ENCODE data around the gene DUSP22. TPM values are rescaled to one million over a fixed set of nuclear protein-coding genes. Genes with fewer than 3 reads are reported as not detected.

The DUSP22 gene
- total RNA-seq, 1 experiment from 2014 or later: 18.6 TPM

GRCh38 chr6:350371-350770, 58.1 kb downstream of the DUSP22 start:
- Mint-ChIP-seq H3K27ac (ENCODE audit: unreplicated experiment) (no peak overlapping the region), H3K4me1 (ENCODE audit: low read depth, unreplicated experiment) (no peaks in the 10 kb centered on the region), H3K27me3 (ENCODE audit: insufficient read depth, unreplicated experiment) (peaks cover 3% of the 10 kb centered on the region), H3K36me3 (ENCODE audit: insufficient read depth, unreplicated experiment) (no peaks in the 10 kb centered on the region), H3K4me3 (ENCODE audit: unreplicated experiment) (no peak overlapping the region), H3K9me3 (ENCODE audit: unreplicated experiment) (no peaks in the 10 kb centered on the region)
- no peak for DNase-seq
- H3K9me3 ChIP-seq: no peaks in the 10 kb centered on the region
- TF ChIP-seq CTCF (IDR thresholded peaks at IDR 0.05; ENCODE audit: insufficient read depth in 1 of 2, low read depth in 1 of 2, low read length in 1 of 2, severe bottlenecking in 1 of 2, unreplicated experiment in 1 of 2): no peak
- no peaks in the 10 kb centered on the region for H3K4me1 ChIP-seq
- POLR2A ChIA-PET: no interaction called here
- intact Hi-C loops (cut with micrococcal nuclease; ENCODE audit: unreplicated experiment): no loop called here
- no peak overlapping the region for H3K4me3 ChIP-seq (ENCODE audit: low read depth, low read length)
- BruUV-seq (replicated peaks): no TSS peak
- H3K36me3 ChIP-seq (ENCODE audit: control insufficient read depth, insufficient read depth, low read length): no peaks in the 10 kb centered on the region
- no peaks in the 10 kb centered on the region for H3K27me3 ChIP-seq (replicated peaks; ENCODE audit: control insufficient read depth, insufficient read depth, low read length)
- CTCF ChIA-PET: no interaction called here

GRCh38 chr6:351011-351866, 59.0 kb downstream of the DUSP22 start:
- CTCF ChIA-PET: no interaction called here
- peaks cover 3% of the 10 kb centered on the region for H3K27me3 Mint-ChIP-seq (ENCODE audit: insufficient read depth, unreplicated experiment)
- POLR2A ChIA-PET: no interaction called here

GRCh38 chr6:351867-352289, 59.6 kb downstream of the DUSP22 start:
- H3K27ac Mint-ChIP-seq (ENCODE audit: unreplicated experiment): no peak overlapping the region
- Histone ChIP-seq H3K36me3 (ENCODE audit: control insufficient read depth, insufficient read depth, low read length) (no peaks in the 10 kb centered on the region), H3K4me1 (no peaks in the 10 kb centered on the region), H3K9me3 (no peaks in the 10 kb centered on the region), H3K4me3 (ENCODE audit: low read depth, low read length) (no peak overlapping the region), H3K27me3 (replicated peaks; ENCODE audit: control insufficient read depth, insufficient read depth, low read length) (no peaks in the 10 kb centered on the region)
- no peak for TF ChIP-seq CTCF (IDR thresholded peaks at IDR 0.05; ENCODE audit: insufficient read depth in 1 of 2, low read depth in 1 of 2, low read length in 1 of 2, severe bottlenecking in 1 of 2, unreplicated experiment in 1 of 2)
- H3K27me3 Mint-ChIP-seq (ENCODE audit: insufficient read depth, unreplicated experiment): peaks cover 3% of the 10 kb centered on the region
- no peak overlapping the region for H3K4me3 Mint-ChIP-seq (ENCODE audit: unreplicated experiment)
- no peaks in the 10 kb centered on the region for H3K9me3 Mint-ChIP-seq (ENCODE audit: unreplicated experiment)
- ChIA-PET POLR2A (no interaction called here), CTCF (no interaction called here)
- no peak for DNase-seq
- no TSS peak for BruUV-seq (replicated peaks)
- H3K36me3 Mint-ChIP-seq (ENCODE audit: insufficient read depth, unreplicated experiment): no peaks in the 10 kb centered on the region
- no peaks in the 10 kb centered on the region for H3K4me1 Mint-ChIP-seq (ENCODE audit: low read depth, unreplicated experiment)
- intact Hi-C loops (cut with micrococcal nuclease; ENCODE audit: unreplicated experiment): no loop called here

More at GRCh38 chr6:351011-351866, 59.0 kb downstream of the DUSP22 start:
- Histone ChIP-seq H3K27me3 (replicated peaks; ENCODE audit: control insufficient read depth, insufficient read depth, low read length) (no peaks in the 10 kb centered on the region), H3K36me3 (ENCODE audit: control insufficient read depth, insufficient read depth, low read length) (no peaks in the 10 kb centered on the region), H3K4me3 (ENCODE audit: low read depth, low read length) (no peak overlapping the region), H3K4me1 (no peaks in the 10 kb centered on the region), H3K9me3 (no peaks in the 10 kb centered on the region)
- Mint-ChIP-seq H3K4me1 (ENCODE audit: low read depth, unreplicated experiment) (no peaks in the 10 kb centered on the region), H3K9me3 (ENCODE audit: unreplicated experiment) (no peaks in the 10 kb centered on the region), H3K4me3 (ENCODE audit: unreplicated experiment) (no peak overlapping the region), H3K27ac (ENCODE audit: unreplicated experiment) (no peak overlapping the region), H3K36me3 (ENCODE audit: insufficient read depth, unreplicated experiment) (no peaks in the 10 kb centered on the region)
- no peak for DNase-seq
- intact Hi-C loops (cut with micrococcal nuclease; ENCODE audit: unreplicated experiment): no loop called here
- no peak for TF ChIP-seq CTCF (IDR thresholded peaks at IDR 0.05; ENCODE audit: insufficient read depth in 1 of 2, low read depth in 1 of 2, low read length in 1 of 2, severe bottlenecking in 1 of 2, unreplicated experiment in 1 of 2)
- no TSS peak for BruUV-seq (replicated peaks)
